ENCODE data around the gene LPAR5.
A peak's percentile ranks its signal among the peaks of the same experiment; 100 is the strongest.

Gene LPAR5

DNA sequence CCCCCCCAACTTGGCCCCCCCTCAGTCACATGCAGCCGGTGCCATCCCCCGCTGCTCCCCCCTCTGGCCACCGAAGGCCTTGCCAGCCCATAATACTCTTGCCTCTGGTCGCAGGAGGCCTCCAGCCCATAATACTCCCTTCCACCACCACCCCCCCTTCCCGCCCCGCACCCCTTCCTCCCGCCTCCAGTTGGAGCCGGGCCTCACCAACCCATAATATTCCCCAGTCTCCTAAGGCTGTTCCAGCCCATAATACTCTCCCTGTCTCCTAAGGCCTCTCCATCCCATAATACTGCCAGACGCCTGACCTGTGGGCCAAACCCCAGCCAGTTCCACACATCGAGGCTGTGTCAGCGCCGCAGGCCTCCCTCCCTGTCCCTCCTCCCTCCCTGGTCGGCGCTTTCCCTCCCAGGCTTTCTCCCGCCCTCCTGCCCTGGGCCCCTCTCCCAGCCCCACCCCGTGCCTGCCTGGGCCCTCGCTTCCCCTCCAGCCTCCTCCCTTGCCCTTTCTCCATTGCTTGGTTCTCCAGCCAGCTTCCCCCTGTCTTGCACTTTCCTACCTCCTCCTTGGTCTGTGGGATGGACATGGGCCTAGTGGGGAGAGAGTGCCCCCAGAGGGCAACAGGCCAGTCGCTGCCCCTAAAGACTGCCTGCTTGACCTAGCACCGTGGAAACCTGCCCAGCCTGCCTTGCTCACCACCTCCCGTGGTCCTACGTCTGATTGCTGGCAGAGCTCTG, 21.8 kb downstream of the LPAR5 start (continued):
- TF ChIP-seq BCL11B (tag by site-specific recombination; IDR thresholded peaks at IDR 0.05; ENCODE audit: low read depth), result peak; percentile 76; the same call in 1 of the 2 replicates
- peak; percentile 97 for TF ChIP-seq SP2 (tag by site-specific recombination; IDR thresholded peaks at IDR 0.05)
- no peak for TF ChIP-seq YY1 (tag by site-specific recombination; IDR thresholded peaks at IDR 0.05)
- TF ChIP-seq ZFP69B (tag by site-specific recombination; IDR thresholded peaks at IDR 0.05), result peak; percentile 96
- TF ChIP-seq ZNF544 (tag by site-specific recombination; IDR thresholded peaks at IDR 0.05), result no peak
- TF ChIP-seq ZNF416 (tag by site-specific recombination; IDR thresholded peaks at IDR 0.05), result no peak
- TF ChIP-seq ZNF560 (tag by site-specific recombination; IDR thresholded peaks at IDR 0.05; ENCODE audit: borderline replicate concordance), result no peak
- TF ChIP-seq ZNF184 (tag by site-specific recombination; IDR thresholded peaks at IDR 0.05), result no peak
- TF ChIP-seq, protein P1, sequence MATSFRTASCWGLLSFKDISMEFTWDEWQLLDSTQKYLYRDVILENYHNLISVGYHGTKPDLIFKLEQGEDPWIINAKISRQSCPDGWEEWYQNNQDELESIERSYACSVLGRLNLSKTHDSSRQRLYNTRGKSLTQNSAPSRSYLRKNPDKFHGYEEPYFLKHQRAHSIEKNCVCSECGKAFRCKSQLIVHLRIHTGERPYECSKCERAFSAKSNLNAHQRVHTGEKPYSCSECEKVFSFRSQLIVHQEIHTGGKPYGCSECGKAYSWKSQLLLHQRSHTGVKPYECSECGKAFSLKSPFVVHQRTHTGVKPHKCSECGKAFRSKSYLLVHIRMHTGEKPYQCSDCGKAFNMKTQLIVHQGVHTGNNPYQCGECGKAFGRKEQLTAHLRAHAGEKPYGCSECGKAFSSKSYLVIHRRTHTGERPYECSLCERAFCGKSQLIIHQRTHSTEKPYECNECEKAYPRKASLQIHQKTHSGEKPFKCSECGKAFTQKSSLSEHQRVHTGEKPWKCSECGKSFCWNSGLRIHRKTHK (tag by site-specific recombination; IDR thresholded peaks at IDR 0.05), result no peak
- TF ChIP-seq ZNF140 (tag by site-specific recombination; IDR thresholded peaks at IDR 0.05), result no peak
- no peak for TF ChIP-seq ZNF354C (tag by site-specific recombination; IDR thresholded peaks at IDR 0.05; ENCODE audit: borderline replicate concordance, low read depth)
- TF ChIP-seq ZXDB (tag by site-specific recombination; IDR thresholded peaks at IDR 0.05), result peak; percentile 56; the same call in 1 of the 2 replicates
- TF ChIP-seq ZNF433 (tag by site-specific recombination; IDR thresholded peaks at IDR 0.05; ENCODE audit: low read depth), result no peak
- TF ChIP-seq, protein P2, sequence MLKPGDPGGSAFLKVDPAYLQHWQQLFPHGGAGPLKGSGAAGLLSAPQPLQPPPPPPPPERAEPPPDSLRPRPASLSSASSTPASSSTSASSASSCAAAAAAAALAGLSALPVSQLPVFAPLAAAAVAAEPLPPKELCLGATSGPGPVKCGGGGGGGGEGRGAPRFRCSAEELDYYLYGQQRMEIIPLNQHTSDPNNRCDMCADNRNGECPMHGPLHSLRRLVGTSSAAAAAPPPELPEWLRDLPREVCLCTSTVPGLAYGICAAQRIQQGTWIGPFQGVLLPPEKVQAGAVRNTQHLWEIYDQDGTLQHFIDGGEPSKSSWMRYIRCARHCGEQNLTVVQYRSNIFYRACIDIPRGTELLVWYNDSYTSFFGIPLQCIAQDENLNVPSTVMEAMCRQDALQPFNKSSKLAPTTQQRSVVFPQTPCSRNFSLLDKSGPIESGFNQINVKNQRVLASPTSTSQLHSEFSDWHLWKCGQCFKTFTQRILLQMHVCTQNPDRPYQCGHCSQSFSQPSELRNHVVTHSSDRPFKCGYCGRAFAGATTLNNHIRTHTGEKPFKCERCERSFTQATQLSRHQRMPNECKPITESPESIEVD (tag by site-specific recombination; IDR thresholded peaks at IDR 0.05), result no peak
- TF ChIP-seq ZSCAN30 (tag by site-specific recombination; IDR thresholded peaks at IDR 0.05), result 0 out of 2 replicates have a peak, but pooled peaks have one; percentile 25
- TF ChIP-seq KLF8 (tag by site-specific recombination; IDR thresholded peaks at IDR 0.05), result peak; percentile 61; the same call in 1 of the 2 replicates
- TF ChIP-seq EGR2 (tag by site-specific recombination; IDR thresholded peaks at IDR 0.05; ENCODE audit: low read depth), result peak; percentile 37; the same call in 1 of the 2 replicates
- TF ChIP-seq, protein P3, sequence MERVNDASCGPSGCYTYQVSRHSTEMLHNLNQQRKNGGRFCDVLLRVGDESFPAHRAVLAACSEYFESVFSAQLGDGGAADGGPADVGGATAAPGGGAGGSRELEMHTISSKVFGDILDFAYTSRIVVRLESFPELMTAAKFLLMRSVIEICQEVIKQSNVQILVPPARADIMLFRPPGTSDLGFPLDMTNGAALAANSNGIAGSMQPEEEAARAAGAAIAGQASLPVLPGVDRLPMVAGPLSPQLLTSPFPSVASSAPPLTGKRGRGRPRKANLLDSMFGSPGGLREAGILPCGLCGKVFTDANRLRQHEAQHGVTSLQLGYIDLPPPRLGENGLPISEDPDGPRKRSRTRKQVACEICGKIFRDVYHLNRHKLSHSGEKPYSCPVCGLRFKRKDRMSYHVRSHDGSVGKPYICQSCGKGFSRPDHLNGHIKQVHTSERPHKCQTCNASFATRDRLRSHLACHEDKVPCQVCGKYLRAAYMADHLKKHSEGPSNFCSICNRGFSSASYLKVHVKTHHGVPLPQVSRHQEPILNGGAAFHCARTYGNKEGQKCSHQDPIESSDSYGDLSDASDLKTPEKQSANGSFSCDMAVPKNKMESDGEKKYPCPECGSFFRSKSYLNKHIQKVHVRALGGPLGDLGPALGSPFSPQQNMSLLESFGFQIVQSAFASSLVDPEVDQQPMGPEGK (tag by site-specific recombination; IDR thresholded peaks at IDR 0.05), result peak; percentile 96
- TF ChIP-seq ZNF514 (tag by site-specific recombination; IDR thresholded peaks at IDR 0.05), result no peak
- no peak for TF ChIP-seq ZNF837 (tag by site-specific recombination; IDR thresholded peaks at IDR 0.05)
- TF ChIP-seq ZNF777 (tag by site-specific recombination; IDR thresholded peaks at IDR 0.05; ENCODE audit: borderline replicate concordance), result no peak
- TF ChIP-seq ZNF629 (tag by site-specific recombination; IDR thresholded peaks at IDR 0.05), result 0 out of 2 replicates have a peak, but pooled peaks have one; percentile 39
- TF ChIP-seq, protein P4, sequence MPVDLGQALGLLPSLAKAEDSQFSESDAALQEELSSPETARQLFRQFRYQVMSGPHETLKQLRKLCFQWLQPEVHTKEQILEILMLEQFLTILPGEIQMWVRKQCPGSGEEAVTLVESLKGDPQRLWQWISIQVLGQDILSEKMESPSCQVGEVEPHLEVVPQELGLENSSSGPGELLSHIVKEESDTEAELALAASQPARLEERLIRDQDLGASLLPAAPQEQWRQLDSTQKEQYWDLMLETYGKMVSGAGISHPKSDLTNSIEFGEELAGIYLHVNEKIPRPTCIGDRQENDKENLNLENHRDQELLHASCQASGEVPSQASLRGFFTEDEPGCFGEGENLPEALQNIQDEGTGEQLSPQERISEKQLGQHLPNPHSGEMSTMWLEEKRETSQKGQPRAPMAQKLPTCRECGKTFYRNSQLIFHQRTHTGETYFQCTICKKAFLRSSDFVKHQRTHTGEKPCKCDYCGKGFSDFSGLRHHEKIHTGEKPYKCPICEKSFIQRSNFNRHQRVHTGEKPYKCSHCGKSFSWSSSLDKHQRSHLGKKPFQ (tag by site-specific recombination; IDR thresholded peaks at IDR 0.05), result no peak
- TF ChIP-seq, protein P5, sequence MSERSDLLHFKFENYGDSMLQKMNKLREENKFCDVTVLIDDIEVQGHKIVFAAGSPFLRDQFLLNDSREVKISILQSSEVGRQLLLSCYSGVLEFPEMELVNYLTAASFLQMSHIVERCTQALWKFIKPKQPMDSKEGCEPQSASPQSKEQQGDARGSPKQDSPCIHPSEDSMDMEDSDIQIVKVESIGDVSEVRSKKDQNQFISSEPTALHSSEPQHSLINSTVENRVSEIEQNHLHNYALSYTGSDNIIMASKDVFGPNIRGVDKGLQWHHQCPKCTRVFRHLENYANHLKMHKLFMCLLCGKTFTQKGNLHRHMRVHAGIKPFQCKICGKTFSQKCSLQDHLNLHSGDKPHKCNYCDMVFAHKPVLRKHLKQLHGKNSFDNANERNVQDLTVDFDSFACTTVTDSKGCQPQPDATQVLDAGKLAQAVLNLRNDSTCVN (tag by site-specific recombination; optimal IDR thresholded peaks at IDR 0.05), result peak; percentile 16
- peak; percentile 59; the same call in 1 of the 2 replicates for TF ChIP-seq KLF16 (tag by site-specific recombination; IDR thresholded peaks at IDR 0.05)
- TF ChIP-seq, protein P6, sequence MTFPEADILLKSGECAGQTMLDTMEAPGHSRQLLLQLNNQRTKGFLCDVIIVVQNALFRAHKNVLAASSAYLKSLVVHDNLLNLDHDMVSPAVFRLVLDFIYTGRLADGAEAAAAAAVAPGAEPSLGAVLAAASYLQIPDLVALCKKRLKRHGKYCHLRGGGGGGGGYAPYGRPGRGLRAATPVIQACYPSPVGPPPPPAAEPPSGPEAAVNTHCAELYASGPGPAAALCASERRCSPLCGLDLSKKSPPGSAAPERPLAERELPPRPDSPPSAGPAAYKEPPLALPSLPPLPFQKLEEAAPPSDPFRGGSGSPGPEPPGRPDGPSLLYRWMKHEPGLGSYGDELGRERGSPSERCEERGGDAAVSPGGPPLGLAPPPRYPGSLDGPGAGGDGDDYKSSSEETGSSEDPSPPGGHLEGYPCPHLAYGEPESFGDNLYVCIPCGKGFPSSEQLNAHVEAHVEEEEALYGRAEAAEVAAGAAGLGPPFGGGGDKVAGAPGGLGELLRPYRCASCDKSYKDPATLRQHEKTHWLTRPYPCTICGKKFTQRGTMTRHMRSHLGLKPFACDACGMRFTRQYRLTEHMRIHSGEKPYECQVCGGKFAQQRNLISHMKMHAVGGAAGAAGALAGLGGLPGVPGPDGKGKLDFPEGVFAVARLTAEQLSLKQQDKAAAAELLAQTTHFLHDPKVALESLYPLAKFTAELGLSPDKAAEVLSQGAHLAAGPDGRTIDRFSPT (tag by site-specific recombination; IDR thresholded peaks at IDR 0.05), result peak; percentile 86
- peak; percentile 47 for TF ChIP-seq ZEB2 (tag by site-specific recombination; IDR thresholded peaks at IDR 0.05)
- TF ChIP-seq ZNF16 (tag by site-specific recombination; IDR thresholded peaks at IDR 0.05; ENCODE audit: low read depth), result no peak
- peak; percentile 86 for TF ChIP-seq SCRT2 (tag by site-specific recombination; IDR thresholded peaks at IDR 0.05)
